HCT116 (cell line): ENCODE results near the gene SVIL. TPM values are rescaled to one million over a fixed set of nuclear protein-coding genes. Genes with fewer than 3 reads are reported as not detected.

Experiments
- ATAC-seq: fragments of 200-7000 bp; cut with Tn5 transposase; 2 replicates; pipeline ENCODE4 v1.9.1; 2020; ENCODE audit warnings: mild to moderate bottlenecking, moderate library complexity
- BruUV-seq: library from RNA; stranded (reverse); fragments of 400-500 nt; replicated peaks from 2 replicates; lab custom pipeline; 2021; lab: Mats Ljungman, UMichigan
- CTCF ChIA-PET: fragments of 300-600 bp; sonication (Branson Sonifier 250); formaldehyde crosslinking; loops from one replicate; lab custom pipeline; 2021; ENCODE audit warnings: antibody characterized with exemption; lab: Charles Lee
- POLR2A ChIA-PET: fragments of 300-600, 350-600 bp; sonication (Branson Sonifier 250); formaldehyde crosslinking; loops from one replicate; lab custom pipeline; 2021; ENCODE audit warnings: antibody characterized with exemption; lab: Charles Lee
- RAD21 ChIA-PET, 2 experiments: fragments of 300-600 bp; sonication (Branson Sonifier 250); formaldehyde crosslinking; loops; one replicate each; lab custom pipeline; 2023; ENCODE audit warnings: low total read pairs in 2 of 2; ENCODE audit not compliant: uncharacterized antibody in 2 of 2, unreplicated experiment in 2 of 2, low non-redundant PET in 1 of 2; lab: Charles Lee
- DNase-seq: peaks from one replicate; pipeline ENCODE4 v3.0.0-alpha.2; 2010; ENCODE audit warnings: low read depth, low spot score
- H2AFZ ChIP-seq: fragments of 200-600 bp; shearing (Covaris generic), sonication (generic); 2 replicates; pipeline ENCODE4 v1.6.1; 2017; ENCODE audit warnings: low read depth, mixed run types, mixed read lengths, antibody characterized with exemption, low read length; ENCODE audit not compliant: poor library complexity, severe bottlenecking
- H3K27ac ChIP-seq: 2 replicates; pipeline ENCODE4 v1.5.1; 2012; ENCODE audit warnings: low read depth, low read length
- H3K27me3 ChIP-seq: fragments of 200-600 bp; sonication (generic); 2 replicates; pipeline ENCODE4 v1.6.1; 2016; ENCODE audit warnings: mixed run types, low read length, mixed read lengths; ENCODE audit not compliant: insufficient read depth
- H3K36me3 ChIP-seq, 2 experiments: fragments of 200-500 bp in 1 of 2; fragments of 200-600 bp in 1 of 2; sonication (Bioruptor generic) in 1 of 2; sonication (generic) in 1 of 2; 2 replicates each; pipeline versions ENCODE4 v1.5.1 to v1.6.1; 2014 to 2016; ENCODE audit warnings: low read length in 2 of 2, inconsistent platforms in 1 of 2, mixed read lengths in 1 of 2, mixed run types in 1 of 2; ENCODE audit not compliant: insufficient read depth in 2 of 2, control insufficient read depth in 1 of 2
- H3K4me1 ChIP-seq, 2 experiments: fragments of 200-600 bp in 1 of 2; sonication (generic) in 1 of 2; 2 replicates each; pipeline versions ENCODE4 v1.5.1 to v1.6.1; 2012 to 2017; ENCODE audit warnings: low read length in 2 of 2, inconsistent platforms in 1 of 2, mild to moderate bottlenecking in 1 of 2, mixed read lengths in 1 of 2, mixed run types in 1 of 2, moderate library complexity in 1 of 2; ENCODE audit not compliant: insufficient read depth in 2 of 2, control insufficient read depth in 1 of 2
- H3K4me2 ChIP-seq: fragments of 200-600 bp; sonication (generic); 2 replicates; pipeline ENCODE4 v1.6.1; 2017; ENCODE audit warnings: mixed run types, low read length, mixed read lengths
- H3K4me3 ChIP-seq, 2 experiments: fragments of 200-600 bp in 1 of 2; sonication (generic) in 1 of 2; replicated peaks in 1 of 2; 2 replicates each; pipeline ENCODE4 v1.5.1; 2011 to 2016; ENCODE audit warnings: low read length in 2 of 2, control low read depth in 1 of 2, low read depth in 1 of 2, mild to moderate bottlenecking in 1 of 2, mixed read lengths in 1 of 2, mixed run types in 1 of 2
- H3K79me2 ChIP-seq: fragments of 200-600 bp; sonication (generic); 2 replicates; pipeline ENCODE4 v1.6.1; 2017; ENCODE audit warnings: mild to moderate bottlenecking, mixed run types, low read length, moderate library complexity, mixed read lengths; ENCODE audit not compliant: insufficient read depth
- H3K9ac ChIP-seq: fragments of 200-600 bp; sonication (generic); 2 replicates; pipeline ENCODE4 v1.6.1; 2016; ENCODE audit warnings: low read length, mixed read lengths
- H3K9me2 ChIP-seq: fragments of 200-600 bp; sonication (generic), shearing (Covaris generic); 2 replicates; pipeline ENCODE4 v1.6.1; 2017; ENCODE audit warnings: mixed run types, mild to moderate bottlenecking, moderate library complexity; ENCODE audit not compliant: insufficient read depth
- H3K9me3 ChIP-seq, 2 experiments: fragments of 200-500 bp in 1 of 2; fragments of 200-600 bp in 1 of 2; sonication (Bioruptor generic) in 1 of 2; sonication (generic) in 1 of 2; 2 replicates each; pipeline ENCODE4 v1.6.1; 2014 to 2017; ENCODE audit warnings: low read length in 2 of 2, mixed read lengths in 2 of 2, inconsistent platforms in 1 of 2, low read depth in 1 of 2, mild to moderate bottlenecking in 1 of 2, mixed run types in 1 of 2, moderate library complexity in 1 of 2; ENCODE audit not compliant: control insufficient read depth in 1 of 2, insufficient read depth in 1 of 2
- H4K20me1 ChIP-seq: fragments of 200-600 bp; sonication (generic), shearing (Covaris generic); 2 replicates; pipeline ENCODE4 v1.6.1; 2017; ENCODE audit warnings: mixed run types, mild to moderate bottlenecking, moderate library complexity; ENCODE audit not compliant: insufficient read depth
- CEBPB ChIP-seq: IDR thresholded peaks from 2 replicates; pipeline ENCODE4 v1.6.1; 2012; ENCODE audit warnings: low read depth
- ELF1 ChIP-seq: IDR thresholded peaks from 2 replicates; pipeline ENCODE4 v1.6.1; 2012; ENCODE audit warnings: low read depth, borderline replicate concordance
- EZH2 ChIP-seq: fragments of 200-600 bp; sonication (generic); IDR thresholded peaks from 2 replicates; pipeline ENCODE4 v1.6.1; 2017; ENCODE audit warnings: antibody characterized with exemption, mixed run types
- EZH2phosphoT487 ChIP-seq: fragments of 200-600 bp; IDR thresholded peaks from 2 replicates; pipeline ENCODE4 v1.6.1; 2018; ENCODE audit warnings: antibody characterized with exemption, borderline replicate concordance
- FOSL1 ChIP-seq: IDR thresholded peaks from 2 replicates; pipeline ENCODE4 v1.6.1; 2012; ENCODE audit warnings: low read depth
- JUND ChIP-seq: IDR thresholded peaks from 2 replicates; pipeline ENCODE4 v1.6.1; 2012
- MAX ChIP-seq: IDR thresholded peaks from 2 replicates; pipeline ENCODE4 v1.6.1; 2012
- POLR2A ChIP-seq: IDR thresholded peaks from 2 replicates; pipeline ENCODE4 v1.7.0; 2011; ENCODE audit warnings: borderline replicate concordance; ENCODE audit not compliant: insufficient read depth, insufficient read length; ENCODE audit errors: extremely low read depth
- POLR2AphosphoS5 ChIP-seq: IDR thresholded peaks from 2 replicates; pipeline ENCODE4 v1.6.1; 2011; ENCODE audit warnings: mild to moderate bottlenecking, low read depth, low read length, moderate library complexity
- RAD21 ChIP-seq: IDR thresholded peaks from 2 replicates; pipeline ENCODE4 v1.6.1; 2012; ENCODE audit warnings: low read depth, mild to moderate bottlenecking
- SP1 ChIP-seq: IDR thresholded peaks from 2 replicates; pipeline ENCODE4 v1.6.1; 2012; ENCODE audit warnings: low read depth
- SRF ChIP-seq: IDR thresholded peaks from 2 replicates; pipeline ENCODE4 v1.6.1; 2012; ENCODE audit warnings: low read depth
- YY1 ChIP-seq: IDR thresholded peaks from 2 replicates; pipeline ENCODE4 v1.6.1; 2011; ENCODE audit warnings: low read length, low read depth, moderate library complexity, mild to moderate bottlenecking; ENCODE audit not compliant: insufficient replicate concordance; ENCODE audit errors: extremely low read depth
- ZBTB33 ChIP-seq: IDR thresholded peaks from 2 replicates; pipeline ENCODE4 v1.6.1; 2011; ENCODE audit warnings: mild to moderate bottlenecking, low read length, moderate library complexity; ENCODE audit not compliant: insufficient replicate concordance; ENCODE audit errors: extremely low read depth
- ZNF274 ChIP-seq: fragments of 200-500 bp; sonication (Bioruptor generic); IDR thresholded peaks from 2 replicates; pipeline ENCODE4 v1.6.1; 2014; ENCODE audit warnings: mild to moderate bottlenecking, low read depth, low read length, inconsistent platforms
- intact Hi-C: fragments of 100-400 bp; cut with micrococcal nuclease; formaldehyde crosslinking; loops from 2 replicates; pipeline ENCODE4 v1.10.0; 2022
- total RNA-seq: library from RNA; stranded (reverse); gene quantifications from one replicate; pipeline ENCODE4 v1.2.1, GENCODE V29; 2021; ENCODE audit not compliant: unreplicated experiment
- TF ChIP-seq, protein P1 (sequence below), 3 experiments: fragments of 200-600 bp in 1 of 3; sonication (generic) in 1 of 3; IDR thresholded peaks in 2 of 3; conservative IDR thresholded peaks in 1 of 3; 2 replicates each; pipeline ENCODE4 v1.5.1; 2012 to 2017; ENCODE audit warnings: low read depth in 2 of 3, low read length in 2 of 3, antibody characterized with exemption in 1 of 3, borderline replicate concordance in 1 of 3, control low read depth in 1 of 3, mild to moderate bottlenecking in 1 of 3, mixed read lengths in 1 of 3, mixed run types in 1 of 3, moderate library complexity in 1 of 3; ENCODE audit not compliant: insufficient read depth in 1 of 3

SVIL gene
- total RNA-seq, 1 experiment from 2014 or later: 27.0 TPM

- no peak for TF ChIP-seq ELF1
- no peak for TF ChIP-seq ZNF274
- TF ChIP-seq YY1: no peak
- no peak for TF ChIP-seq RAD21
- TF ChIP-seq ZBTB33: no peak
- no peak for TF ChIP-seq EZH2
Measured at GRCh38 chr10:29667191-29667590, 32.4 kb upstream of the SVIL start (continued).

DNA sequence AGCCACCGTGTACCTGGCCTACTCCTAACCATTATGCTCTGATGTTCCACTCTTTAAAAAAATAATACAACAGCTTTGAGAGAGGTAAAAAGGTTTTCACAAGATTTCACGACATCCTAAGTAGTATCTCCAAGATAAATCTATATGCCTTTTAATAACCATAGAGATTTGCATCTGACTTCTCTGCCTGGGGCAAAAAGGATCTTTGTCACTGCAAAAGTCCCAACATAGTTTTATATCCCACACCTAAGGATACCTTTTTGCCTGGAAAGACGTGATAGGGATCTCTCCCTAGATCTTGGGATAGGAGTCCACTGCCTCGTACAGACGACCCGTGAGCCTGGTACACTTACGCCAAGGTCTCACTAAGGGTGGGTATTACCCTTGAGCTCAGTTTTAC lies 31.4 kb upstream of the SVIL start:
- Histone ChIP-seq H3K27me3 (no peaks in the 10 kb centered on the region), H3K27ac (no peak overlapping the region), H3K9ac (no peak overlapping the region), H3K4me1 (peaks cover 23 to 52% of the 10 kb centered on the region in 2 experiments), H3K9me2 (no peaks in the 10 kb centered on the region), H3K36me3 (no peaks in the 10 kb centered on the region), H2AFZ (no peak overlapping the region), H3K9me3 (no peaks in the 10 kb centered on the region), H3K4me3 (no peak overlapping the region), H3K79me2 (peaks cover 12% of the 10 kb centered on the region; the same call in 1 of the 2 replicates), H4K20me1 (no peaks in the 10 kb centered on the region), H3K4me2 (no peak overlapping the region)
- POLR2A ChIA-PET: no interaction called here
- BruUV-seq: no TSS peak
- no peak for DNase-seq
- intact Hi-C loops: no loop called here
- ATAC-seq: no peak
- RAD21 ChIA-PET: no interaction called here
- CTCF ChIA-PET: no interaction called here
- TF ChIP-seq RAD21 (no peak), SP1 (no peak), ZNF274 (no peak), CEBPB (no peak), FOSL1 (no peak), EZH2phosphoT487 (no peak), JUND (no peak), ELF1 (no peak), ZBTB33 (no peak), SRF (no peak), MAX (no peak), POLR2AphosphoS5 (no peak), POLR2A (no peak)
- TF ChIP-seq, protein P1, sequence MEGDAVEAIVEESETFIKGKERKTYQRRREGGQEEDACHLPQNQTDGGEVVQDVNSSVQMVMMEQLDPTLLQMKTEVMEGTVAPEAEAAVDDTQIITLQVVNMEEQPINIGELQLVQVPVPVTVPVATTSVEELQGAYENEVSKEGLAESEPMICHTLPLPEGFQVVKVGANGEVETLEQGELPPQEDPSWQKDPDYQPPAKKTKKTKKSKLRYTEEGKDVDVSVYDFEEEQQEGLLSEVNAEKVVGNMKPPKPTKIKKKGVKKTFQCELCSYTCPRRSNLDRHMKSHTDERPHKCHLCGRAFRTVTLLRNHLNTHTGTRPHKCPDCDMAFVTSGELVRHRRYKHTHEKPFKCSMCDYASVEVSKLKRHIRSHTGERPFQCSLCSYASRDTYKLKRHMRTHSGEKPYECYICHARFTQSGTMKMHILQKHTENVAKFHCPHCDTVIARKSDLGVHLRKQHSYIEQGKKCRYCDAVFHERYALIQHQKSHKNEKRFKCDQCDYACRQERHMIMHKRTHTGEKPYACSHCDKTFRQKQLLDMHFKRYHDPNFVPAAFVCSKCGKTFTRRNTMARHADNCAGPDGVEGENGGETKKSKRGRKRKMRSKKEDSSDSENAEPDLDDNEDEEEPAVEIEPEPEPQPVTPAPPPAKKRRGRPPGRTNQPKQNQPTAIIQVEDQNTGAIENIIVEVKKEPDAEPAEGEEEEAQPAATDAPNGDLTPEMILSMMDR (IDR thresholded peaks at IDR 0.05 in 2 of 3, conservative IDR thresholded peaks at IDR 0.05 in 1 of 3; ENCODE audit: borderline replicate concordance in 1 of 3, insufficient read depth in 1 of 3, low read depth in 2 of 3, low read length in 2 of 3): no peak
